ENCODE measurements around the gene CARMIL1. TPM values are rescaled to one million over a fixed set of nuclear protein-coding genes. Genes with fewer than 3 reads are reported as not detected.

CARMIL1 gene
- total RNA-seq, 1 donor from 2014 or later = 14.0 TPM

DNA sequence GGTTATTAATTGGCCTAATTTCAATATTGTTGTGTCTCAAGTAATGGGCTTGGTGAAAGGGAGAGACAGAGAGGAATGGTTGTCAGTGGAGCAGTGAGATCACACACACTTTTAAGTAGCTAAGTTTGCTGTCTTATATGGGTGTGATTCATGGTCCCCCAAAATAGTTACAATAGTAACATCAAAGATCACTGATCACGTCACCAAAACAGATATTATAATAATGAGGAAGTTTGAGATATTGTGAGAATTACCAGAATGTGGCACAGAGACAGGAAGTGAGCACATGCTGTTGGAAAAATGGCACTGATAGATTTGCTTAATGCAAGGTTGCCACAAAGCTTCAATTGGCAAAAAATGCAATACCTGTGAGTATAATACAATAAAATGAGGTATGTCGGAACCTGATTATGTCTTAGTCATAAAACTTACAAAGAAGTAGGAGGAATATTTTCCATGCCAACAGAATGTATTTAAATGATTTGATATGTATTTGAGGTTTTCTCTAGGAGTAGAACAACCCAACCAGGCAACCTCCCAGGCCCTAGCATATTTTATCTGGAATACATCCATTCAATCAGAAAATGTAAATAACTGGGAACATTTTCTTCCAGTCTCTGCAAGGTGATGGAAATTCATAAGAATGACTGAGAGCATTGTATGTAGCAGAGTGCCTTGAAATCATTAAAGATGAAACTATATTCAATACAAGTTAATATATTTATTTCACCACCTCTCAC, 167.8 kb downstream of the CARMIL1 start:
- DNase-seq = no peak

DNA sequence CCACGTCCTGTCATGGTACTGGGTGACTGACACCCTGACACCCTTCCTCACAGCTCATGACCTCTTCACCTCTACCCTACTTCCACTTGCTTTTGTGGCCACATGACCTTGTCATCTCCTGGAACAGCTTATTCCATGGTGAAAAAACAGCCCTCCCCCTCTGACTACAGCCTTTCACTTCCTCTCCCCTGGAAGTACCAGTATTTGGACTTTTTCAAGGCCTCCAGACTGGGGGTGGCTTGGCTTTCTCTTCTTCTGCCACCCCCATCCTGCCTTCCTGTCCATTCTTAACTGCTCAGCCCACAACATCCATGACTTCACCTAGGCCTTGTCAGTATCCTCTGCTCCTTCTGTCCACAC, 168.4 kb downstream of the CARMIL1 start:
- DNase-seq = no peak

DNA sequence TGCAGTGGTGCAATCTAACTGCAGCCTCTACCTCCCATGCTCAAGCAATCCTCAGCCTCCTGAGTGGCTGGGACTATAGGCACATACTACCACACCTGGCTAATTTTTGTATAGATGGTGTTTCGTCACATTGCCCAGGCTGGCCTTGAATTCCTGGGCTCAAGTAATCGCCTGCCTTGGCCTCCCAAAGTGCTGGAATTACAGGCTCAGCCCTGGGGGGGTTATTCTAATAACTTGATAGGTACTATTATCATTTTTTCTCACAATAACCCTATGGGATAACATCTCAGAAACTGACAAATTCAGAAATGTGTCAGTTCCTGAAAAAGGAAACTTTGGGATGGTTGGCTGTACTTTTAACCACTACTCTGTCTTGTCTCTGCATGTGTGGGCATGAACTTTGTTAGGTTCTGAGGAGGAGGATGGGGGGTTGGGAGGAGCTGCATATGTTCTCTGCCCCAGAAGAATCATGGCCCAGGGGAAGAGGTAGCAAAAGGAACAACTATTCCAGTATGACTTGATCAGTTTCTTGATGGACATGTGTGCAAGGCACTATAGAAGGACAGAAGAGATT, 169.9 kb downstream of the CARMIL1 start:
- DNase-seq = no peak

DNA sequence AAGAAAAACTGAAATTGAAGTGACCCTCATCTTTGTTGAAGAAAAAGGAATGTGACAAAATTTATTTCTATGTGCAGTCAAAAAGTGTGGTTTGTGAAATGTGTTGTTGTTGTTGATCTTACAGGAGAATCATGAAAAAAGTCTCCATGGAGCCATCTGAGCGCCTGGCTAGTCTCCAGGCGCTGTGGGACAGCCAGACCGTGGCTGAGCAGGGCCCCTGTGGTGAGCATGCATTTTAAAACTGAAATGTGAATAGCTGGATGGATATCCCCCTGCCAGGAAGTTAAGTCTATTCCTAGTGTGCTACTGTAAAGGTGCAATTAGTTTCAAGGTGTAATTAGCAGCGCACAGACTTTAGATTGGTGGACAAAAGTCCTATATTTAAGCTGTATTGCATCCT, 170.6 kb downstream of the CARMIL1 start:
- DNase-seq = no peak

DNA sequence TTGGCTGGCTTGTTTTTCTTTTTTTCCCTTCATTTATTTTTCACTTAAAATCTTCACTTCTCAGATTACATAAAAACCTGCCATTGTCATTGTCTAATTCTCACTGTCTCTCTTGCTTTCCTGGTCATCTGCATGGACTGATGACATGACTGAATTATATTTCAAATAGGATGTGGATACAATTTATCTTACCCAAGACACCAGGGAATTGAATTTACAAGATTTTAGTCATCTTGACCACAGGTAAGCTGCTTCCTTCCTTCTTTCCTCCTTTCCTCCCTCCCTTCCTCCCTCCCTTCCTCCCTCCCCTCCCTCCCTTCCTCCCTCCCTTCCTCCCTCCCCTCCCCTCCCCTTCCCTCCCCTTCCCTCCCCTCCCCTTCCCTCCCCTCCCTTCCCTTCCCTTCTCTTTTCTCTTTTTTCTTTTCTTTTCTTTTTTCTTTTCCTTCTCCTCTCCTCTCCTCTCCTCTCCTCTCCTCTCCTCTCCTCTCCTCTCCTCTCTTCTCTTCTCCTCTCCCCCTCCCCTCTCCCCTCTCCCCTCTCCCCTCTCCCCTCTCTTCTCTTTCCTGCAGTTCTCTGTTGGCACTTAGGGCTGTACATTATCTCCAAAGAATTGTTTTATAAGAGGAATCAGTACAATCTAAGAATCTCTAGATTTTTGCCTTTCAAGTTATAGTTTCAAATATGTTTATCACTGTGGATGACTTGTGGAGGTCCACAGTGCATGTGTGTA, 171.5 kb downstream of the CARMIL1 start:
- DNase-seq = no peak

DNA sequence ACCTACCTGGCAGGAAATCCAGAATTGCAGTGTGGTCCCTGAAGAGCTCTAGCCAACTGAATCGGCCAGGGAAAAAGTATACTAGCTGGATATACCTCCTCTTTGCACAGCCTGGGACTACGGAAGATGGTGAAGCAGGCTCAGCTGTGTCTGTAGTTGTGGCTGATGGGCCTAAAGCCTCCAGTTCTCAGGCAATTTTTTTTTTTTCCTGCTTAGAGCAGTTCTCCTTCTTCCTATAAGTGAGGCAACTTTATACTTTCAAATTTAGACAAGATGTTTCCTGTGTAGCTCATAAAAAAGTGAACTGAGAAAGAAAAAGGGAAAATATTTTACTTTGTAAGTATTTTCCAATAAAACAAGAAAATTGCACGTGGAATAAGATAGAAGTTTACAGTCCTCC, 172.9 kb downstream of the CARMIL1 start:
- no peak for DNase-seq

DNA sequence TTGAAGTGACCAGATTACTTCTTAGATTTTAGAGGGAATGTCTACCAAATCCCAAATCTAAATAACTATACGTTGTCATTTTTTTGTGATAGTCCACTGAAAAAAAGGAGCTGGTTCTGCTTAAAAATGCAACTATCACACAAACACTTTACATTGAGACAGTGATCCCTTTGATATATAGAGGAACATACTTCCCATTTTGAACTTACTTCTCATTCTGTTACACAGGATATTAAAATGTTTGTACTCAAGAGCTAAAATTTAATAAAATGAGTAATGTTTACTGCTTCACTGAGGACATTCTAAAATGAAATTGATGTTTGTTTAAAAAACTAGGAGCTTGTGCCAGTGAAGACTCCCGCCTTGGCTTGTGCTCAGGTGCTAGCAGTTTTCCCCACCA, 174.1 kb downstream of the CARMIL1 start:
- DNase-seq = no peak

DNA sequence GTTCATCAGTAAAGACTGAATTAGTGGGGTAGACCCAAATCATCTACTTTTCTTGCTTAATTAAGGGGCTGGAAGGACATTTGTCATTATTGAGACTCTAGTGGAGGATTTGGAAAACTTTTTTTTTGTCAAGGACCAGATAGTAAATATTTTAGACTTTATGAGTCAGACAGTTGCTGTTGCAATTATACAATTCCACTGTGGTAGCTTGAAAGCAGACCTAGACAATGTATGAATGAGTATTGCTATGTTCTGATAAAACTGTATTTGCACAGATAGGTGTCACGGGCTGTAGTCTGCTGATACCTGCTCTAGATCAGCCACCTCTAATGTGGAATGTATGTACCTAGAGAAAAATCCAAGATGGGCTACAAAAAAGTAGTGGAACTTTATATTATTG, 175.0 kb downstream of the CARMIL1 start:
- DNase-seq = no peak

DNA sequence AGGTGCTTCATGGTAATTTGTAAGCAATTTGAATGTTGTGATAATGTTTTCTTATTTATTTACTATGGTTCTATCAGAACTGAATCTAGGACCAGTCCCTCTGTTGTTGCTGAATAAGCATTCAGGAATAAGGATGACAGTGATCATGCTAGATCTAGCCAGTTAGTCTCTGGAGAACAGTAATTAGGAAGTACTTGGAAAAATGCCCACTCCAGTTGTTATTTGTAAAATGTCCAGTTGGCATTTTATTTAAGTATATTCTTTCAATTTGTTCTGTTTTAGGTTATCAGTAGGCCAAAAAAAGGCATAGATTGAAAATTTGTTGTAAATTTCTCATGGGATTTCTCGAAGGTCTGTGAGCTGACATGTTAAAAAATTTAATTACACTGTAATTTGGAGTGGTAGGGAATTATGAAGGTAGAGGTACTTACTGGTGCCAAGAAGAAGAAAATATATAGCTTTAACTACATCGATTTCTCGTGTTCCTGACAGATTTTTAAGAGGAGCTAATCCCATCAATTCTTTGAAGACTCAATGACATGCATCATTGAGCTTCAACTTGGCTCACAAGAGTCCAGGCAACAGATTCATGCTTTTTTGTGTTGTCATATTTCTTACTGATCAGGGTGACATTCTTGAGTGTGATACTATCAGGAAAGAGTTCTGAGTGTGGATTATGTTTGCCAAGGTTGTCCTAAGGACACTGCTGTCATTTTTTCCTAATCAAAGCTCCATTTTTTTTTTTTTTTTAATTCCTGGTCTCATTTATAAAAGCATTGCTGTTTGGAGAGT, 177.3 kb downstream of the CARMIL1 start:
- no peak for DNase-seq

DNA sequence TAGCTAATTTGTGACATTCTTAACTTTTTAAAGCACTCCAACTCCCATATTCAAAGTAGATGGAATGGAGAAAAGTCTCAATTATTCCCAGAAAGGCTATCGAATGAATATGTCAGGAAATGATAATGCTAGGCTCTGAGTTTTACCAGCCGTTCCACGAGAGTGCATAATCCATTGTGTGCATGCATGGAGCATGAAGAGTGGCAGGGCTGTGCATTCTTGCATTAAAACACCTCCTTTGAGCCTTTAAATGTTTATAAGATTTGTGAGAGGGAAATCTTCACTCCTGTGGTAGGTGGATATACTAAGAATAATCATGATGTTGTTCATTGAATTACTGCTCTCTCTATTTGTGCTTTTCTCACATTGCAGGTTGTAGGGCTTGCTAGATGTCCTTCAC, 178.3 kb downstream of the CARMIL1 start:
- DNase-seq = no peak

DNA sequence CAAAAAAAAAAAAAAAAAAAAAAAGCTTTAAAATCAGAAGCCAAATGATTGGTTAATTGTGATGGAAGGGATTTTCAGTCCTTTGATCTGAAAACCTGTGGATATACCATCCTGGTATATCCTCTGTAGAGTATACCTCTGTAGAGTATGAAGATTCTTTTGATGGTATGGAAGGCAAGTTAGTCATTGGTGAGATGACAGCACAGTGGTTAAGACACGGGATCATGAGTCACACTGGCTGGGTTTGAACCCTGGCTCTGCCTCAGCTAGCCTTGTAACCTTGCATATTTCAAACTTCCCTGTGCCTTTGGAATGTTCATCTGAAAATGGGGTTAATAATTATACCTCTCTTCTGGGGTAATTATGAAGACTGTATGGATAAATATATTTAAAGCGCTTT, 179.3 kb downstream of the CARMIL1 start:
- no peak for DNase-seq

DNA sequence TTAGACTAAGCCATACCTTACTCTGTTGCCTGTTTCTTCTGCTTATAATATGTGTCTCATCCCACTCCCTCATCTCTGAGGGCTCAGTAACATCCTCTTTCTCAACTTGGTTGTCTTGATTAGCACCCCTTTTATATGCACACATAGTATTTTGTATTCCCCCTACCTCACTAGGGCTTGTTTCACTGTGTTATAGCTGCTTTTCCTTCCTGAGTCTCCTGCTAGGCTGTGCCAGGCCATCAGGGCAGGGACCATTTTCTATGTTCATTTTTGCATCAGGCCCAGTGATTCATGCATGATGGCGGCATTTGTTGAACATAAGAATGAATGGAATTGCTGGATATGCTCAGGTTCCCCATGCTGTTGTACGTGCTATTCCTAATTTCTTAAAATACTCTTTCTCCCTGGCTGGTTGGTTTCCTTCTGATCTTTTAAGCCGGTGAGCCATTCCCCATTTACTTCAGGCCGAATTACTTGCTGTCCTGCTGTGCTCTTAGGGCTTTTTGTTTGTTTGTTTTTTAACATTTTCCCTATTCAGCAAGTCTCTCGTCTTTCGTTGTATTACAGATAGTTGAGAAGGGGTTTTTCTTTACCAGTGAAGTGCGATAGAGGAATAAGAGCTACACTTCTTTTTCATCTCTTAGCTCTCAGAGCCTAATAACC, 183.2 kb downstream of the CARMIL1 start:
- no peak for DNase-seq

DNA sequence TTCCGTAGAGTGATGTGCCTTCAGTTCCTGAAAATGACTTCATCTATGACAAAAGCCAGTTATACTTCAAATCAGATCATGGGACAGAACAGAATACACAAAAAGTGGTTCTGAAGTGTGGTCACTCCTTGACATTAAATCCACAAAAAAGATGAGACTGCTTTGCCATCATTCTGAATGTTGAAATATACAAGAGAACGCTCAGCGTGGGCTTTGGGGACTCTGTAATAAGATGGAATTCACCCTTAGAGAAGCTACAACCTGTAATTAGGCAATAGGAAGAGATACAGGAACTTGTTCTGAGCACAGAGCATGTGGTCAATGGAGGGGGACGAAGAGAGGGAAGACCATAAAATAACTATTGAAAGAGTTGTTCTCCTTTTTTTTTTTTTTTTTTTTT, 184.3 kb downstream of the CARMIL1 start:
- DNase-seq = no peak

DNA sequence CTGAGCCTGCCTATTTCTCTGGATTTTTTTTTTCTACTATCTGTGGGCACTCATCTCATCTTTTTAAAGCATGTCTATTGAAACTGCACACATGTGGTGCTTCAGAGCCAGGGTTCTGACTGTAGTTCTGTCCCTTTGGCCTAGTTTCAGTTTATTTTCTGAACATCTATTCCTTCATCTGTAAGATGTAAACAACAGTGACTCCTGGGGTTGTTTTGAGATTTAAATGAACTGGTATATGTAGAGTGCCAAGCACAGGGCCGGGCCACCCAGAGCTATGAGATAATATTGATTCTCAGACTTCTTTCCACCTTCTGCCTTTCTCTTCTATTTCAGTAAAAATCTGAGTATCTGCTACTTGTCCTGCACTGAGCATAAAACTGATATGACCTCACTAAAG, 185.1 kb downstream of the CARMIL1 start:
- no peak for DNase-seq

DNA sequence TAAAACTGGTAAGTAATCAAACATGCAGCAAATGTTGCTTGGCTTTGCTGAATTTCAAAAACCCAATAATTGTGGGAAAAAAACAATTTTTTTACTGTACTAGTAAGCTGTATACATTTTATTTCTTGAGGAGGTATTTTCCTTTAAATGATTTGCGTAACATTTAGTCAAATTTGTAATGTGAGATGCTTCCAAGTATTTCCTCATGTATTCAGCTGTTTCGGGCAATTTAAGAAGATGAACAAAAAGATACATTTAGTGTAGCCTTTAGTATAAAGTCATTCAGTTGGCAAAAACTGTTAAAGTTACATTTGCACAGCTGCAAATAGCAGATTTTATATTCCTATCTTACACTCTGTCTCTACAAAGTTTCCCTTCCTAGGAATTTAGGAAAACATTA, 186.8 kb downstream of the CARMIL1 start:
- peak; percentile 28 for DNase-seq

DNA sequence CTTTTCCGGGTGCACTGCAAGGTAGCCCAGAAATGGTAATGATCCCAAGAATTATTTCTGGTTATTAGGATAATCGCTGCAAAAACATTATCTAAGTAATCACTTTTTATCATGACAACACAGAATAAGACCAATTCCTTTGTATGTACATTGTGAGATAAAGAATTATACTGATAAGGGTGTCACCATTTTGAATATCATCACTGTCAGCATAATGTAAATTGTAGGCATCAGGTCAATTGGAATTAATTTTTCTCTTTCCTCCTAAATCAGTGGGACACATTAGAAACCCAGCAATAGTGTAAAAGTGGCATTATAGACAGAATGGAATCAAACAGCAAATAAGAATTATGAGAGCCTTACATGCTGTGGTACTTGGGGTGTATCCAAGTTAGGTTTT, 189.7 kb downstream of the CARMIL1 start:
- no peak for DNase-seq

DNA sequence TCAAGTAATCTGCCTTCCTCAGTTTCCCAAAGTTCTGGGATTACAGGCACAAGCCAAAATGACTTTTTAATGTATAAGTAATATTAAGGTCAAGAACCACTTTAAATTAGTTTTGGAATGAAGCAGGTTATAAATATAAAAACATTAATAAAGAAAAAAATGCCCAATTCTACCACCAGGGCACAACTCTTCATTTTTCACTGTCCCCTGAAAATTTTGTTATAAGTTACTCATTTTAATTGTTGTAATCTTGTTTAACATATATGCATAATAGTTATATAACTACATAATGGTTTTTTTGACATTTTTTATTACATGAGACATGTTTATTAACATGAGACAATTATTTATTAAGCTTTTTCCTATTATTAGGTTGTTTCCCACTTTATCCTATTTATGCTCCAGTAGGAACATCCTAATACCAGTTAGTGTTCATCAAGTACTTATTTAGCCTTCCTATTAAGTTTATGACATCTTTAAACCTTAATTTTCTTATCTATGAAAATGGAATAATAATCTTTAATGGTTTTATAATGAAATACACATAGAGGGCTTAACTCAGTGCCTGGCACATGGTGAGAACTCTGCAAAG, 190.7 kb downstream of the CARMIL1 start:
- no peak for DNase-seq

DNA sequence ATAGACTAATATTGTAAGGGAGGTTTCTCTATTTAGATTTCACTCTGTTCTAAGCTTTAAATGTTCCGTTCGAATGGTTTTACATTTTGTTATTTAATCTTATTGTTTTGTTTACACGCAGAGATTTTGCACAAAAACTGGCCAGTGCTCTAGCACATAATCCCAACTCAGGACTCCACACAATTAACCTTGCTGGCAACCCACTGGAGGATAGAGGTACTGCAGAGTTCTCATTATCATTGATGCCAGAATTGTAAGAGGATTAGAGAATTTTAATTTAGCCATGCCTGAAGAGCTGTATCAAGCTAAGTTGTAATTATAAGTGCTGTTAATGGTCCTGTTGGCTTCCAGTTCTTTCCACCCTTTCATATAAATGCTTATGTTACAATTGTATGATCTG, 193.1 kb downstream of the CARMIL1 start:
- no peak for DNase-seq

DNA sequence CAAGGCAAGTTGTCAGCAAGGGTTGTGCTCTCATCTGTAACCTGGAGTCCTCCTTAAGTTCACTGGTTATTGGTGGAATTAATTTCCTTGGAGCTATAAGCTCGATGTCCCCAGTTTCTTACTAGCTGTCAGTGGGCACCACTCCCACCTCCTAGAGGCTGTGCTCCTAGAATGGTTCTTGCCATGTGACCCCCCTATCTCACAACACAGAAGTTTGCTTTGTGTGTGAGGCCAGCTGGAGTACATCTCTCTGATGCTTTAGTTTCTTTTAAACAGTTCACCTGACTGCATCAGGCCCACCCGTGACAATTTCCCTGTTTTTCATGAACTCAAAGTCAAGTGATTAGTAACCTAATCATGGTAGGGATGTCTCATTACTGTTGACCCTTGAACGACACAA, 193.7 kb downstream of the CARMIL1 start:
- no peak for DNase-seq

DNA sequence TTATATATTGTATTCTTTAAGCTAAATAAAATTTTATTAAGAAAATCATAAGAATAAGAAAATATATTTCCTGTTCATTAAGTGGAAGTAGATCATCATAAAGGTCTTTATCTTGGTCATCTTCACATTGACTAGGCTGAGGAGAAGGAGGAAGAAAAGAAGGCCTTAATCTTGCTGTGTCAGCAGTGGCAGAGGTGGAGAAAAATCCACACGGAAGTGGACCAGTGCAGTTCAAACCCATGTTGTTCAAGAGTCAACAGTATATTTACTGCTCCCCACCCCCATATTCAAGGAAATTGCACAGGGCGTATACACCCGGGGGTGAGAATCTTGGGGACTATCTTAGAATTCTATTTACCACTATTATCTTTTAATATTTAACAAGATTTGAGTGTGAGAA, 194.3 kb downstream of the CARMIL1 start:
- no peak for DNase-seq

DNA sequence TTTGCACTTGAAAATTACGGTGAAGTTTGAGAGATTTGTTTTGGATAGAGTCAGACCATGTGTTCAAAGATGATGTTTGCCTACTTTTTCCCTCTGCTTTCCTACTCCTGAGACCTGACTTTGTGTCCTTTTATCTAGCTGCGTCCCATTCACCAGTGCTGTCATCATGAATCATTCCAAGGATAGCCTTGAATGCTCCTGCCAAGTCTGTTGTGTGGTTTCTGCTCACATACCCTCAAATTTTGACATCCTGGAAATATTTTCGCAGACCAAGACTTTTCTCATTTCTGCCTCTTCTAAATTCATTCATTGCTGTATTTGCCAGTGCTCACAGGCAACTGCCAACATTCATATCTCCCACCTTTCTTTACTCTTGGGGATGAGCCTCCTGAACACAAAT, 197.0 kb downstream of the CARMIL1 start:
- no peak for DNase-seq

DNA sequence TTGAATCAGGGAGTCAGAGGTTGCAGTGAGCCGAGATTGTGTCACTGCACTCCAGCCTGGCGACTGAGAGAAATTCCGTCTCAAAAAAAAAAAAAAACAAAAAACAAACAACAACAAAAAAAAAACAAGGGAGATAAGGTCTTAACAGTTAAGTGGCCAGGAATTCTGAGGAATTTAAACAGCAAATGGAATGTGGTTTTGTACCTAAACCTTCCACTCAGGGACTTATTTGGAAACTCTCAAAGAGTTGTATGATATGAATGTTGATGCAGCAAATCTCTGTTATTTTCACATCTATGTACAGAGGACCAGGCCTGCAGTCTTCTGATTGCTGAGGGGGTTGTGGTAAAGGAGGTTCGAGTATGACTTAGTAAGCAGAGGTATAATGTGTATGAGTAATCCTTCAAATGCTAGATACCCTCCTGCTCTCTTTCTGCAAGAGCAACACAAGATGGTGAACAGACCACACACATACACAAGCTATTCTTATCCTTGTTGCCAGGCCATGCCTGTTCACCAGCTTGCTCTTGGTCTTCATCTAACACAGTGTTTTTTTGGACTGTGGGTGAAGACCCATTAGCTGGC, 197.9 kb downstream of the CARMIL1 start:
- DNase-seq = no peak
